Natural killer cell (primary cell): ENCODE data around the gene NANS. TPM values are rescaled to one million over a fixed set of nuclear protein-coding genes. Genes with fewer than 3 reads are reported as not detected.
"Not testable (repeated sequence)": the region's sequence is repeated elsewhere in the genome, so short reads cannot be mapped to it uniquely, and the experiment has no call there.

Source experiments
- ATAC-seq, 3 donors: fragments of 150-1000 bp in 2 of 3; fragments of 200-7000 bp in 1 of 3; cut with Tn5 transposase; 1 replicate in 1 of 3; 2 replicates in 2 of 3; pipeline ENCODE4 v1.10.0; 2021; ENCODE audit warnings: mild to moderate bottlenecking in 2 of 3, moderate library complexity in 2 of 3
- DNase-seq, 2 donors: peaks; one replicate each; pipeline versions ENCODE4 v3.0.0 to v3.0.0-alpha.2; 2013 to 2021; ENCODE audit warnings: mixed read lengths in 1 of 2
- H3K27ac ChIP-seq: one replicate; pipeline ENCODE4 v1.5.1; 2013; ENCODE audit warnings: mild to moderate bottlenecking, low read length
- H3K27me3 ChIP-seq: one replicate; pipeline ENCODE4 v1.6.1; 2013; ENCODE audit warnings: low read length; ENCODE audit not compliant: control insufficient read depth, insufficient read depth
- H3K36me3 ChIP-seq: one replicate; pipeline ENCODE4 v1.6.1; 2013; ENCODE audit warnings: low read length; ENCODE audit not compliant: control insufficient read depth, insufficient read depth
- H3K4me1 ChIP-seq: one replicate; pipeline ENCODE4 v1.6.1; 2013; ENCODE audit warnings: low read length; ENCODE audit not compliant: control insufficient read depth, insufficient read depth
- H3K4me3 ChIP-seq: one replicate; pipeline ENCODE4 v1.5.1; 2013; ENCODE audit warnings: low read length
- H3K9me3 ChIP-seq: one replicate; pipeline ENCODE4 v1.6.1; 2013; ENCODE audit warnings: low read length; ENCODE audit not compliant: control insufficient read depth, insufficient read depth
- H3K27ac Mint-ChIP-seq, 2 donors: one replicate each; pipeline ENCODE4 v1.8.0; 2022; ENCODE audit warnings: mild to moderate bottlenecking in 2 of 2, mixed read lengths in 2 of 2, moderate library complexity in 1 of 2
- H3K27me3 Mint-ChIP-seq, 2 donors: one replicate each; pipeline ENCODE4 v1.8.0; 2022; ENCODE audit warnings: low read depth in 2 of 2, mixed read lengths in 2 of 2
- H3K36me3 Mint-ChIP-seq: one replicate; pipeline ENCODE4 v1.8.0; 2022; ENCODE audit warnings: mixed read lengths
- H3K4me1 Mint-ChIP-seq, 2 donors: one replicate each; pipeline ENCODE4 v1.8.0; 2022; ENCODE audit warnings: mixed read lengths in 2 of 2
- H3K4me3 Mint-ChIP-seq: one replicate; pipeline ENCODE4 v1.8.0; 2022; ENCODE audit warnings: mild to moderate bottlenecking, moderate library complexity, mixed read lengths
- H3K9me3 Mint-ChIP-seq, 2 donors: one replicate each; pipeline ENCODE4 v1.8.0; 2022; ENCODE audit warnings: mixed read lengths in 2 of 2
- WGBS: methylation state at CpG from one replicate; pipeline ENCODE4 v1.1.7; 2013; ENCODE audit warnings: missing lambda C conversion rate; ENCODE audit not compliant: insufficient coverage; 5-methylcytosine and 5-hydroxymethylcytosine counted together
- intact Hi-C: fragments of 100-400 bp; cut with micrococcal nuclease; formaldehyde crosslinking; loops from one replicate; pipeline ENCODE4 v1.14.2; 2022
- total RNA-seq, 4 donors: library from RNA; stranded (reverse); fragments of 120-200 nt in 1 of 4; gene quantifications; one replicate each; pipeline versions ENCODE4 v1.2.3 to v1.2.4, GENCODE V29; 2013 to 2022
- TF ChIP-seq, protein P1 (sequence below): fragments of 200-600 bp; IDR thresholded peaks from one replicate; pipeline ENCODE4 v1.8.0; 2022; ENCODE audit warnings: antibody characterized with exemption

Gene NANS
- total RNA-seq, 3 donors from 2014 or later (not counting 1 experiment from before 2014, with no cell fraction given), result 30.7 to 36.8 (median 34.1) TPM

DNA sequence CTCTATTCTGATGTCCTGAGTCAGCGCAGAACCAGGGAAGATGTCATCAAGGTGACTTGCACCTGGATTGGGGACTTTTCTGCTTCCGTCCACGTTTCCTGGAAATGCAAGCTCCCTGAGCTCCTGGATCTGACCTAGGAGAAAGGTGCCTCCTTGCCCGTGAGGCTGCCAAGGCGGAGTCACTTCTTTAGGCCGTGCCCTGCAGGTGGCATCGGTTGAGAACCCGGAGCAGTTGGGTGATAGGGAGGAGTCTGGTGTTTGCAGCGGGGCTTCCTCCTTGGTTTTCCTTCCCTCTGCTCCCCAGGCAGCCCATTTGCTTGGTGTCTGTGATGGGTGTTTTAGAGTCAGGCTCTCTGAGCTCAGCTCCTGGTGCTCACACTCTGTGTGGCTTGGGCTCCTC lies 15.2 kb downstream of the NANS start:
- 71% methylated on average over 9 of the region's 9 CpGs for WGBS
- Histone ChIP-seq H3K36me3 (peaks cover 2% of the 10 kb centered on the region), H3K9me3 (no peaks in the 10 kb centered on the region), H3K4me3 (no peak overlapping the region), H3K27ac (no peak overlapping the region), H3K4me1 (peaks cover 18% of the 10 kb centered on the region), H3K27me3 (no peaks in the 10 kb centered on the region)
- Mint-ChIP-seq H3K9me3 (no peaks in the 10 kb centered on the region), H3K27me3 (no peaks in the 10 kb centered on the region), H3K4me3 (no peak overlapping the region), H3K4me1 (peaks cover 0 to 12% of the 10 kb centered on the region in 2 donors), H3K27ac (no peak overlapping the region), H3K36me3 (no peaks in the 10 kb centered on the region)
- intact Hi-C loops, result loop anchor here (5.0 kb wide), 1 partner anchor 136 kb away; no protein-coding TSS in a partner anchor
- DNase-seq (no peak), ATAC-seq (no peak)
- TF ChIP-seq, protein P1, sequence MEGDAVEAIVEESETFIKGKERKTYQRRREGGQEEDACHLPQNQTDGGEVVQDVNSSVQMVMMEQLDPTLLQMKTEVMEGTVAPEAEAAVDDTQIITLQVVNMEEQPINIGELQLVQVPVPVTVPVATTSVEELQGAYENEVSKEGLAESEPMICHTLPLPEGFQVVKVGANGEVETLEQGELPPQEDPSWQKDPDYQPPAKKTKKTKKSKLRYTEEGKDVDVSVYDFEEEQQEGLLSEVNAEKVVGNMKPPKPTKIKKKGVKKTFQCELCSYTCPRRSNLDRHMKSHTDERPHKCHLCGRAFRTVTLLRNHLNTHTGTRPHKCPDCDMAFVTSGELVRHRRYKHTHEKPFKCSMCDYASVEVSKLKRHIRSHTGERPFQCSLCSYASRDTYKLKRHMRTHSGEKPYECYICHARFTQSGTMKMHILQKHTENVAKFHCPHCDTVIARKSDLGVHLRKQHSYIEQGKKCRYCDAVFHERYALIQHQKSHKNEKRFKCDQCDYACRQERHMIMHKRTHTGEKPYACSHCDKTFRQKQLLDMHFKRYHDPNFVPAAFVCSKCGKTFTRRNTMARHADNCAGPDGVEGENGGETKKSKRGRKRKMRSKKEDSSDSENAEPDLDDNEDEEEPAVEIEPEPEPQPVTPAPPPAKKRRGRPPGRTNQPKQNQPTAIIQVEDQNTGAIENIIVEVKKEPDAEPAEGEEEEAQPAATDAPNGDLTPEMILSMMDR, result no peak

DNA sequence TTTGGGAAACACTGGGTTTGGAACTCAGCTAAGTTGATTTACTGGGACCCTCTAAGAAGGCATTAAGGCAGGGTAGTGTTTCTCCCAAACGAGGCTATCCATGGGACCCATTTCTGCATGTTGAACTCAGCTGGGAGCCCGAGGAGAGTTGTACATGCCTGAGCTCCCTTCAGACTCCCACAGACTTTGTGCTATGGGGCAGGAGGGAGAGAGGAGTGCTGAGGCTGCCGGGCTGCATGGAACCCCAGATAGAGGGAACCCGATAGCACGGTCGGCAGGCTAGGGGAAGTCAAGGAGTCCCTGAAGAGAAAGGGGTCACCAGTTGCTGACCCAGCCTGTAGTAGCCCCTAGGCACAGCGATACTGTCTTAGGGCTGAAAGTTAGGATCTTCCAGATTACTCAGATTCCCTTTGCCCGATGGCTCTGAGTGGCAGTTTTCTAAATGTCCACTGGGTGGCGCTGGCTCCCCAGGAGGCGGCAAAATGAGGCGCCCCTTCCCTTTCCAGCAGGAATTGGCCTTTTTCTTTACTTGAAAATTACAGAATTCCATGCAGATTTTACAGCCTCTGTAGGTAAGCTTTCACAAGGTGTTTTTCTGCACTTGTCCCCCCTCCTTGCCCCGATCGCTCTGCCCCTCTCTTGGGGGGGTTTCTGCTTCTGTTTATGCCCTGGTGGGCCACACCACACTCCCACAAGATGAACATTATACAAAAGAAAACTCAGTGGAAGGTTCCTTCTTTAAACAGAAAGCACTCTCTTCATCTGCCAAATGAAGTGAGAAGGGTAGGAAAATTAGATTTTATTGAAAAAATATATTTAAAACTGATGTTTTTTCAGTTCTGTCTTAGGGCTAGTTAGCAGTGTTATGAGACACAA lies 17.8 kb downstream of the NANS start:
- Mint-ChIP-seq H3K9me3 (no peaks in the 10 kb centered on the region), H3K4me3 (no peak overlapping the region), H3K36me3 (no peaks in the 10 kb centered on the region), H3K27ac (peak overlapping the region in 1 of 2 donors; percentile 27), H3K4me1 (peaks cover 0 to 12% of the 10 kb centered on the region in 2 donors), H3K27me3 (no peaks in the 10 kb centered on the region)
- Histone ChIP-seq H3K36me3 (peaks cover 5% of the 10 kb centered on the region), H3K9me3 (no peaks in the 10 kb centered on the region), H3K4me1 (peaks cover 18% of the 10 kb centered on the region), H3K4me3 (no peak overlapping the region), H3K27ac (no peak overlapping the region), H3K27me3 (no peaks in the 10 kb centered on the region)
- intact Hi-C loops, result loop anchor here (1.0 to 5.0 kb wide), 4 partner anchors 44 to 189 kb away; partner anchors contain the start of gene TRIM14
- ATAC-seq, result peak; percentile 73 to 85 (median 76)
- 42% methylated on average over 13 of the region's 13 CpGs for WGBS
- TF ChIP-seq, protein P1, result peak; percentile 98
- peak; percentile 61 to 83 for DNase-seq

DNA sequence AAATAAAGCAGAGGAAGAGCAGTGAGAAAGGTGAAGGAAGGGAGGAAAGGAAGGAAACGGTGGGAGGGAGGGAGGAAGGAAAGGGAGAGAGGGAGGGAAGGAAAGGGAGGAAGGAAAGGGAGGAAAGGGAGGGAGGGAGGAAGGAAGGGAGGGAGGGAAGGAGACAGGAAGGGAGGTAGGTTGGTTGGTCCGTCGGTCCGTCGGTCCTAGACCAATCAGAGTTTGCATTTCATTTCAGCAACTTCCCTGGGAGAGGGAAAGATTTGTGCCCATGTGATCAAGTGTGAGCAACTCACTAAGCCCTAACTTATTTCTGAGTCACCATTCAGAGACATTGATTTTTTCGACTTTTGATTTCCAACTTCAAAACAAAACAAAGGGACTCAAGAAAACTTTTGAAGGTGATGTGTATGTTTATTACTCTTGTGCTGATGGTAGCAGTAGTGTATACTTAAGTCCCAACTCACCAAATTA lies 18.8 kb downstream of the NANS start:
- TF ChIP-seq, protein P1, result no peak
- H3K36me3 ChIP-seq, result peaks cover 9% of the 10 kb centered on the region
- peaks cover 18% of the 10 kb centered on the region for H3K4me1 ChIP-seq
- H3K4me3 Mint-ChIP-seq, result no peak overlapping the region
- H3K27me3 ChIP-seq, result no peaks in the 10 kb centered on the region
- H3K4me3 ChIP-seq, result no peak overlapping the region
- H3K4me1 Mint-ChIP-seq, result peaks cover 0 to 12% of the 10 kb centered on the region in 2 donors
- H3K9me3 ChIP-seq, result no peaks in the 10 kb centered on the region
- no peak overlapping the region for H3K27ac ChIP-seq
- intact Hi-C loops, result loop anchor here (2.0 kb wide), 1 partner anchor 43 kb away; the partner anchor contains the start of gene TRIM14
- ATAC-seq (no peak), DNase-seq (peak in 1 of 2 donors; percentile 64)
- no peaks in the 10 kb centered on the region for H3K36me3 Mint-ChIP-seq
- H3K9me3 Mint-ChIP-seq, result no peaks in the 10 kb centered on the region
- peak overlapping the region; percentile 27 to 60 for H3K27ac Mint-ChIP-seq
- no peaks in the 10 kb centered on the region for H3K27me3 Mint-ChIP-seq
- WGBS, result 37% methylated on average over 5 of the region's 6 CpGs

DNA sequence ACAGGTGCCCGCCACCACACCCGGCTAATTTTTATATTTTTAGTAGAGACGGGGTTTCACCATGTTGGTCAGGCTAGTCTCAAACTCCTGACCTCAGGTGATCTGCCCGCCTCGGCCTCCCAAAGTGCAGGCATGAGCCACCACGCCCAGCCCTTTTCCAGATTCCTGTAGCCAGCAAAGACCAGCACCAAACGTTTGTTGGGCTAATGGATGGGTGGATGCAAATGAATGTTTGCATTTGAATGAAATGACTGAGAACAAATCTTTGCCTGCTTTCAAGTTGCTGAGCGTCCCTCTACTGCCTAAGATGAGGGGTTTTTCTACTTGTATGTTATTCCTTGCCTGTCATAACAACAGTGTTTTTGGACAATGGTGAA lies 20.0 kb downstream of the NANS start:
- peaks cover 0 to 12% of the 10 kb centered on the region in 2 donors for H3K4me1 Mint-ChIP-seq
- intact Hi-C loops, result not testable (repeated sequence)

More for the DNA sequence above, 20.0 kb downstream of the NANS start:
- H3K4me1 ChIP-seq, result peaks cover 18% of the 10 kb centered on the region
- not testable (repeated sequence) for H3K9me3 ChIP-seq, H3K27ac ChIP-seq, H3K27me3 ChIP-seq, DNase-seq, H3K4me3 ChIP-seq, H3K27ac Mint-ChIP-seq, ATAC-seq, H3K9me3 Mint-ChIP-seq, H3K36me3 Mint-ChIP-seq, H3K27me3 Mint-ChIP-seq, H3K4me3 Mint-ChIP-seq
- peaks cover 17% of the 10 kb centered on the region for H3K36me3 ChIP-seq
- whole genome bisulfite sequencing, result 93% methylated on average over 8 of the region's 8 CpGs
